ENCODE measurements around the gene SPATA16. TPM values are rescaled to one million over a fixed set of nuclear protein-coding genes. Genes with fewer than 3 reads are reported as not detected.

The SPATA16 gene
- total and polyA plus RNA-seq, 2 of the 13 experiments (the other 11 are each of a cell fraction or from before 2014, with no cell fraction given): not detected

- Histone ChIP-seq H3K9ac (ENCODE audit: insufficient read depth, low read depth, low read length) (no peak overlapping the region), H3K4me3 (replicated peaks in 1 of 3; ENCODE audit: insufficient read depth in 1 of 3, low read depth in 2 of 3, low read length in 3 of 3) (no peak overlapping the region), H3K4me1 (ENCODE audit: insufficient read depth, low read length) (no peaks in the 10 kb centered on the region), H3K27me3 (ENCODE audit: control insufficient read depth in 1 of 2, insufficient read depth in 2 of 2, low read length in 2 of 2) (no peaks in the 10 kb centered on the region), H3K36me3 (replicated peaks in 1 of 2; ENCODE audit: control insufficient read depth in 1 of 2, insufficient read depth in 2 of 2, low read length in 2 of 2) (no peaks in the 10 kb centered on the region), H3K27ac (ENCODE audit: extremely low read length, insufficient read depth, low read length) (no peak overlapping the region), H3K79me2 (ENCODE audit: insufficient read depth, low read length) (no peaks in the 10 kb centered on the region), H3K4me2 (ENCODE audit: low read depth, low read length) (no peak overlapping the region), H2AFZ (ENCODE audit: low read length) (no peak overlapping the region), H4K20me1 (ENCODE audit: insufficient read depth, low read length) (no peaks in the 10 kb centered on the region), H3K9me3 (ENCODE audit: low read length) (no peaks in the 10 kb centered on the region)
- CTCF ChIA-PET (ENCODE audit: low intra/inter-chr PET ratio, low total read pairs): no interaction called here
- POLR2A ChIA-PET: no interaction called here
- DNase-seq (ENCODE audit: low spot score): no peak
- WGBS (ENCODE audit: low lambda C conversion rate): 0% methylated on average over 1 of the region's 1 CpG
- ATAC-seq: no peak
- BruUV-seq (replicated peaks): no TSS peak
- in situ Hi-C loops (cut with HindIII; ENCODE audit: extremely low pct_ligation_motif_present, low pct_unique_long_range_greater_than_20kb) (no loop called here), intact Hi-C loops (cut with micrococcal nuclease; ENCODE audit: unreplicated experiment) (no loop called here)
- TF ChIP-seq ELF1 (CRISPR knock-in tag; IDR thresholded peaks at IDR 0.05) (no peak), ZNF121 (CRISPR knock-in tag; IDR thresholded peaks at IDR 0.05) (no peak), ZBTB7B (CRISPR knock-in tag; IDR thresholded peaks at IDR 0.05) (no peak), ATF1 (CRISPR knock-in tag; IDR thresholded peaks at IDR 0.05) (no peak), ZNF646 (CRISPR knock-in tag; IDR thresholded peaks at IDR 0.05) (no peak), ZKSCAN8 (CRISPR knock-in tag; IDR thresholded peaks at IDR 0.05; ENCODE audit: borderline replicate concordance) (no peak), REST (IDR thresholded peaks at IDR 0.05; ENCODE audit: borderline replicate concordance in 1 of 2, low read depth in 1 of 2, low read length in 2 of 2) (no peak), ZNF468 (CRISPR knock-in tag; IDR thresholded peaks at IDR 0.05) (no peak), GMEB1 (CRISPR knock-in tag; IDR thresholded peaks at IDR 0.05; ENCODE audit: borderline replicate concordance) (no peak), MTF2 (CRISPR knock-in tag; IDR thresholded peaks at IDR 0.05; ENCODE audit: borderline replicate concordance) (no peak)
- FAIRE-seq: no peak
These were observed 211.6 kb downstream of the SPATA16 start for GRCh38 chr3:172929451-172929850.
